GM18505 (cell line): ENCODE measurements around the gene IL12RB2.
"Not testable (repeated sequence)": the region's sequence is repeated elsewhere in the genome, so short reads cannot be mapped to it uniquely, and the experiment has no call there.

ENCODE experiments used
- ATAC-seq: cut with Tn5 transposase; IDR thresholded peaks from one replicate; pipeline ENCODE4 v1.9.1; 2021; ENCODE audit not compliant: unreplicated experiment
- POLR2A ChIP-seq: IDR thresholded peaks from 4 replicates; pipeline ENCODE4 v1.6.1; 2011; ENCODE audit warnings: borderline replicate concordance; ENCODE audit not compliant: insufficient read depth, insufficient read length; ENCODE audit errors: extremely low read depth

IL12RB2 gene

DNA sequence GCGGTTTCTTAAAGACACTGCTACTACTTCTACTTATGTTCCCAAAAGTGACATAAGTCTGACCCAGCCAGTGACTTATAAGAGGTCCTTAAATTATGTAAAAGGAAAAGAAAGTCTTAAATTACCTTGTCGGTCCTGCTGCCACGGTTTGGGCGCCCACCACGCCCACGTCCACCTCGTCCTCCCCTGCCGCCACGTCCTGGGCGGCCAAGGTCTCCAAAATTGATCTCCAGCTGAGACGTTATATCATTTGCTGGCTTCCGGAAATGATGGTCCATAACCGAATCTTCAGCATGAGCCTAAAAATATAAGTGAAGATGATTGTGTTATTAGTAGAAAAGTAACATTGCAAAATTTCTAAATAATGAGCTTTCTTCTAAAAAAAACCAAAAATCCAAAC, 107.4 kb downstream of the IL12RB2 start:
- no peak for ATAC-seq
- TF ChIP-seq POLR2A = no peak

DNA sequence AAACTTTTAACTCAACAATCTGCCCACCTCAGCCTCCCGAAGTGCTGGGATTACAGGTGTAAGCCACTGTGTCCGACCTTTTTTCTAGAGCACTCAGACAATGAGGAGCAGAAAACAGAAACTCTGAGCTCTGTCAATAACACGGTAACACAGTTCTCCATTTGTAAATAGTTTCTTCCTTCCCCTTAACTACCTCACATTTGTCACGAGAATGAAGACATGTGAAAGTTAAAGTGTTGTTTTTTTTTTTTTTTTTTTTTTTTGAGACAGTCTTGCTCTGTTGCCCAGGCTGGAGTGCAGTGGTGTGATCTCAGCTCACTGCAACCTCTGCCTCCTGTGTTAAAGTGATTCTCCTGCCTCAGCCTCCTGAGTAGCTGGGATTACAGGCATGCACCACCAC, 110.1 kb downstream of the IL12RB2 start:
- ATAC-seq = not testable (repeated sequence)

DNA sequence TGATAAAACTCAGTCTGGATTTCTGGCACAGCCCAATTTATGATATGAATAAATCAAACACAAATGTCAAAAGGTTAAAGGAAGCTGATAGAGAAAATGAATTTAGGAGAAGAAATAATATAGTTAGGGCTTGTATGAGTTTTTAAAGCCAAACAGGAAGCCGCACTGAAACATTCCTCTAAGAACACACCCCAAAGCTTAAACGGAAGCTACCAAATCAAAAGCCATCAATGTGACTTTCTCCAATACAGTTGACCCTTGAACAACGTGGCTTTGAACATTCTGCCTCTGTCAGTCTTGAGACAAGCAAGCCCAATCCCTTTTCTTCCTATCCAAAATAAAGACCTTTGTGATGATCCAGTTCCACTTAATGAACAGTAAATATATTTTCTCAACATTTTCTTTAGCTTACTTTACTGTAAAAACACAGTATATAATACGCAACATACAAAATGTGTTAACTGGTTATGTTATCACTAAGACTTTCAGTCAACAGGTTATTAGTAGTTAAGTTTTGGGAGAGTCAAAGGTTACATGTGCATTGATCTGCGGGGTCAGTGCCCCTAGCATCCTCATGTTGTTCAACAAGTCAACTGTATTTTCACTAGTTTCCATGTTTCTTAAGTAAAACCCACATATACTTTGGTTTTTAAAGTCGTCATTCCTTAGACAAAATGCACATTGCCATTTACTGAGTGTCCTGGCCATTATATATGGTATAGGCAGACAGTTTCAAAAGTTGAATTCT, 111.3 kb downstream of the IL12RB2 start:
- no peak for TF ChIP-seq POLR2A
- no peak for ATAC-seq

DNA sequence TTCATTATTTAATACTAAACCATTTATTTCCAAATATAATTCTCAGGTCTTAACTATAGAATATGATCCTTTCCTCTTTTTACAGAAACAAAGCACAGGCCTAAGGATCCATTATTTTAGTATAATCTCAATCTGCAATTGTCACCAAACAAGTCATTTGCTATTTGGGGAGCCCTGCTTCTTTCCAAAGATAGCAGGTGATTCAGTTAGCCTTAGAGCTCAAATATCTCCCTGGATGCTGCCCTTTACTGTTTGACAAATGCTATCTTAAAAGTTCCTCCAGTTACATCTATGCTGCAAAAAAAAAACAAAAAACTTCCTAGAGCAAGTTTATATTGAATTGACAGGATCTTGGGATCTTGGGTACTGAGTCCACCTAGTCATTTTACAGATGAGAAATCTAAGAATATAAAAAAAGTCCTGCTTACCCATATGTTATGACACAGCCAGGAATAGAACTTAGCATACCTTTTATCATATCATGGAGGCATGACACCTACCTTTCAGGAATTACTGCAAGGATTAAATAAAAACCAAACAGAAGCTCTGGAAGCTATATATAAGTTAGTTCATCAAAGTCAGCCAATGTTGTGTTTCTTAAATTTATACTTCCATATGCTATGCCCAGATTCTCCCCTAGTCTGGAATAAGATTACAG, 113.3 kb downstream of the IL12RB2 start:
- no peak for ATAC-seq
- no peak for TF ChIP-seq POLR2A

DNA sequence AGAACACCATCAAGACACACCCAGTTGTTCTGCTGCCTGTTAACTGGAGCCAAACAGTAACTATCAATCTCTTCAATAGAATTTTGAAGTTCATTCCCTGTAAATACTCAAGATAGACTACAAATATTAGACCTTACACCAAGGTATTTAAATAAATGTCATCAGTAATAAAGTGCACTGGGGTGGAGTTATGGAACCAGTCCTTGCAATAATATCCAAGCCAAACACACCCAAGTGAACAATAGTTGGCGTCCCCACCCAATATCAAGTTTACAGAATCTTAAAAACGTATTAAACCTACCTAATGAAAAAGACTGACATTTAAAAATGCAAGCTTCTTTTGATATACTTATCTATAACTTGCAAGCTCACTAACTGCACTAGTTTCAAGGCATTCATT, 119.8 kb downstream of the IL12RB2 start:
- TF ChIP-seq POLR2A = no peak

DNA sequence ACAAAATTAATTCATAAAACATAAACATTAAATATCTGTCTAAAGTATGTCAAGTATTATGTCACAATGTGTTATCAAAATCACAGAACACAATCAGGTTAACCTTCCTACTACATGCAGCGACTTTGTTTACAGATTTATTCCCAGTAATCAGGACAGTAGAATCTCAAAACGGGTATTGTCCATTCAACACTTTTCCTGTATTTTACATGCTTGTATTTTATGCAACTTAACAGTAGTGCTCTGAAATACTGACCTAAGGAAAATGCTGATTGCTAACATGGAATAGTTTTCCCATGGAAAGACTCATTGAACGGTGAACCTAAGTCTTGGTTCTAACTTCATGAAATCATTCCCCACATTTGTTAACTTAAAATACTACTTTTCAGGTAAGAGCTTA, 120.3 kb downstream of the IL12RB2 start:
- TF ChIP-seq POLR2A = no peak
- no peak for ATAC-seq

More for the DNA sequence above, 119.8 kb downstream of the IL12RB2 start:
- no peak for ATAC-seq

DNA sequence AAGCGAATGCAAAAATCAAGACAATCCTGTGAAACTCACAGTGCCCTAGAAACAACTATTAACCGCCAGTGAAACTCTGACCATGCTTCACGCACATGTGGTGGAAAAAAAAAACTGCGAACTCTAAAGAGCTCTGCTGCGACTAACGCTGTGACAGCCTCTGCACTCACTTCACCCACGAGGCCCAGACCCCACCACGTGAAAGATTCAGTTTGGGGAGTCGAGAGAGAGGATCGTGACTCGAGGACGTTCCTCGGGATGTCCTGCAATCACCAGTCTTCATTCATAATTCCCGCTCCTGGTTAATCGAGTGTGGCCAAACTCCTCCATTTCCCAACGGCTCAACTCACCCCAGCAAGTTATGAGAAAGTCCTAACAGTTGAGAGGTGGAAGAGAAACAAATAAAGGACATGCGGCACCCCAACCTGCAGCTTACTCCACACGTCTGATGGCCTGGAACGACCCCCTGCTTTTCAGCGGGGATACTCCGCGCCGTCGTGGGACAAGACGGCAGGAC, 121.4 kb downstream of the IL12RB2 start:
- peak; percentile 43 for TF ChIP-seq POLR2A
- ATAC-seq = no peak

DNA sequence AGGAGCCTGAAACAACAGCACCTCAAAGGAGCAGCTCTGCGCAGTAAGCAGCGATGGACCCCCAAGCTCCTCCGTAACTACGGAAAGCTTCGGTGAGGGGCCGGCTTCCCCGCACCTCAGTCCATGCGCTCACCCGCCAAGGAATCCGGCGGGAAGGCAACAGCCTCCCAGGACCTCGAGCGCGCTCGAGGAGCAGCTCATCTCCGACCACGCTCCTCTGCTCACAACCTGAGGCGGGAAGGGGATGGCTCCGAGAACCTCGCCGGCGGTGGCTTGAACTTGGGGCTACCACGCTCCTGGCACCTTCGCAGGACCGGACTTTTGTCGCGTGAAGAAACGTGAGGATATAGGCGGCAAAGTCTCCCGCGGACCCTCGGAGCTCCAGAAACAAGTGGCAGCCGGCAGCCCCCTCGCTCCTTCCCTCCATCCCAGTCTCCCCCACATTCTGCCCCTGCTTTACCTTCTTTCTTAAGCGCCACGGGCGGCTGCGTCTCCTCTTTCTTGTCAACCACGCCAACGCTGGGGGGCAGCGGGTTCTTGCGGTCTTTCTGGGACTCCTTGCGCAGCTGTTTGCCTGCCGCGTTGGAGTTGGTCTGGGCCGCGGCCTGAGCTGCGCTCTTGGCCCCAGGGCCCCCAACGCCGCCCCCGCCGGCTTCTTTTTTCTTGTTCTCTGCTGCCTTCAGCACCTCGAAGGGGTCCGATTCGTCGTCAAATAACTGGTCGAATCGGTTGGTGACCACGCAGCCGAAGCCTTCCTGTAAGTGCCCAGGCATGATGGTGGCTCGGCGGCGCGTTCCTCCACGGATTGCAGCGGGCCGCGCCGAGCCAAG, 122.1 kb downstream of the IL12RB2 start:
- ATAC-seq = peak; percentile 1
- TF ChIP-seq POLR2A = peak; percentile 48

DNA sequence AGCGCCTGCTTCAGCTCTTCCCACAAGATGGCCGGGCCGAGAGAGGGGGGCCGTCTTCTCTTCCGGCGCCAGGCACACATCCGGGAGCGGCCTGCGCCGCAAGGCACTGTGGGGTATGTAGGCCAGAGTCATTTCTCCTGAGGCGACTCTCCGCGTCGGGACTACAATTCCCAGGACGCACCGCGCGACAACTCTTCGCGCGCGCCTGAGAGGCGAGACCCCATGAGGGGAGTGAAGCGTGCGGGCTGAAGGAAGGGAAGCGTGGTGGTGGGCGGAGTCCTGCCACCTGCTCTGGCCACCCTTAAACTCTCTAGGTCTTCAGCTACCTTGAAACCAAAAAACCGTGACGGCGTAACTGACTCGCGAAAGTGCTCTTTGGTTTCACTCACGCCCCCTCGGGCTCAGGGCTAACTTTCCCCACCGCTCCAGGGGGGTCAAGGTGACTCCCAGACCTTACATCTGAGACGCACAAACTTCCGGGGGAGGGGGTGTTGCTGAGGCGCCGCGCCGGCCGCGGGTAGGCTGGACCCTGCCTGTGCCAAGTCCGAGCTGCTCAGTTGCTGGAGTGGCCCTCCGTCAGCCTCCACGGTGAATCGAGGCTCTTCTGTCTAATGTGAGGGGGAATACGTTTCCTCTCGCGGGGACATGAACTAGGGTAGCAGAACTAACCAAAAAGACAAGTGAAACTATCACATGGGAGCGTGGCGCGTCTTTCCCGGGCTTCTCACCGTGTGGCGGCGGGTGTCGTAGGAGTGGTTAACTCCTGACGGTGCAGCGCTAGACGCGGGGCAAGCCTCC, 122.9 kb downstream of the IL12RB2 start, which contains the start of gene SERBP1:
Gene SERBP1, minus strand, starts transcription at position 45 of the 798 bp plus-strand sequence. CDS start 102 bp downstream, outside the sequence.
- peak; percentile 89 for ATAC-seq
- peak; percentile 71 for TF ChIP-seq POLR2A

DNA sequence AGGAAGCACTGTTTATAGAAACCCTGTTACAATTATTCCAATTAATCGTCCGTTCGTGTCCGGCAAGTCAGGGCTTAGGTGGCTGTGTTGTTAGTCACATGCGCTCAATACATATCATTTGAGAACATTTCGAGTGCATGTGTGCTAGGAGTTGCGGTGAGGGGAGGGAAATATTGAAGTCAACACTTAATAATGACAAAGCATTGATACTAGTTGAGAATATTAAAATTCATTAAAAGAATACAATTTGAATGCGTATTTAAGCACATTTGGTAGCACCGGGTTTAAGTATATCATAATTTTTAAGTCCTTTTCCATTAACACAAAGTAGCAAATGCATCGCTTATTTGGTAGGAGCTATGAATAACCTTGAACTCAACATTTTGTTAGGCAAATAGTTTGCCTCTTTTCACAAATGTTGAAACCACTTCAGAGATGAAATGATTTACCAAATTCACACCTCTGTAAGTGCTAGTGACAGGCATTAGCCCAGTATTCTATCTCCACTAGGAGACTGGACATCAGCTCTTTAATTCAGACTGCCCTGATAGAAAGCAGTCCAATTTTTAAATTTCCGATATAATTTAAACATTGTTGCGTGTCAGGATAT, 123.6 kb downstream of the IL12RB2 start:
- no peak for ATAC-seq
- TF ChIP-seq POLR2A = no peak

DNA sequence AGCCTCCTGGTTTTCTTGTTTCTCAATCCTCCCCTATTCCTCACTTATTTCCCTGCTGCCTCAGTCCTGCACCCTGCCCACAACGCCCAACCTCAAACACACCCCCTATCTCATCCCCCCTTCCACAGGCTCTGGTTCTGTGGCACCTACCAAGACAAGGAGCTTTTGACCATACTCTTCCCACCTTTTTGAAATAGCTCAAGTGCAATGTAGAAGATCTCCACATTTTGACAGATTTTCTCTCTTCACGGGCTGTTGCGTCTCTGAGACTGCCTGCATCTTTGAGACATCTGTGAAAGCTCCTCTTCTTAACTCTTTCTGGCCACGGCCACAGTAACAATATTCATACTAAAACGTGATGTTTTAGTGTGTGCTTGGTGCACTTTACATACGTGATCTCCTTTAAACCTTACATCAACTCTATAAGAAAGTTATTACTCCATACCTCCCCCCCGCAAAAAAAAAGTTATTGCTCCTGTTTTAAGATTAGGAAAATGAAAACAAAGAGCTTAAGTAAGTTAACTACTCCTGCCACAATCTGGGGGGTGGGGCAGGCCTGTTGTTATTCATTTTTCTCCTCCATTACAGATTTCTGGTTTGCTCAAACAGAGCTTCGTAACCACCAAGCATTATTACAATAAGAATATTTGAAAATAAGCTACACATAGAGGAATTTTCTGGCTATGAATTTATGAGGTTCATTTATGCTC, 124.4 kb downstream of the IL12RB2 start:
- no peak for ATAC-seq
- TF ChIP-seq POLR2A = no peak

DNA sequence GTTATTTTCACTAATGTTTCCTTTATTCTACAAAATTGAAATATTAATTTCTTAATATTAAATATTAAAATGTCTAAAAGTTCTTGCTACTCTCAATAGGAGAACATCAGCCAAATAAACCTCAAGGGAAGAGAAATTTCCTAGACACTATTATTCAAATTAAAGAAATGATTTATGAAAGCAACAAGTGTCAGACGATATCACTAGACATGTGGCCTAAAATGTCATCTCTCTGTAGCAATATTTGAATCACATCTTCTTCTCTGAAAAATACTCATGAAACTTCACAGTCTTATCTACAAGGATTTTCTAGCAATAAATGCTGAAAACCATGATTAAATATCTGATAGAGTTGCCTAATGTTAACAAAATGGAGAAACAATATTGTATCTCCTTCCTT, 125.1 kb downstream of the IL12RB2 start:
- no peak for TF ChIP-seq POLR2A
- ATAC-seq = no peak

DNA sequence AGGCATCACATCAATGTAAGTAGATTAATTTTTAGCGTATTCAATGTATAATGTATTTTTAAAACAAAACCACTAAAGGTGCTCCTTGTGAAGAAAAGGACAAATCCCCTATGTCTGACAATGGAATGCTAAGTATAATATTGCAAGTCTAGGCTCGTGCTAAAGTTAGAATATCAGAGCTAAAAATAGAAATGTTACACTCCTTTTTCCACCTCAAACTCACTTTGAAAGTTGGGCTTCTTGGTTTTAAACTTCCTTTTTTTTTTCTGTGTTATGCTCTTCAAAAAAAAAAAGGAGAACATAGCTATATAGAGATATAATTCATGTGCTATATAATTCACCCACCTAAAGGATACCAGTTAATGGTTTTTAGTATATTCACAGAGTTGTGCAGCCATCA, 126.2 kb downstream of the IL12RB2 start:
- no peak for TF ChIP-seq POLR2A
- ATAC-seq = no peak
